Activated T-helper 1 cell treated with anti-CD3 and anti-CD28 coated beads, Interleukin-12 subunit alpha, Interleukin-12 subunit beta, Interleukin-2, Interleukin-4 antibody, amounts not matched to agents 30 ng/mL and 10 ng/mL and 1 ng/mL, durations not matched to agents 14 hours and 24 hours and 36 hours (primary cell): Measurements from ENCODE around the gene BDH2. TPM values are rescaled to one million over a fixed set of nuclear protein-coding genes. Genes with fewer than 3 reads are reported as not detected.

ENCODE experiments used
- DNase-seq: peaks from one replicate; pipeline ENCODE4 v3.0.0; 2021; ENCODE audit warnings: low spot score
- H3K27ac Mint-ChIP-seq: one replicate; pipeline ENCODE4 v1.8.0; 2021; ENCODE audit warnings: mild to moderate bottlenecking, mixed read lengths
- H3K27me3 Mint-ChIP-seq: one replicate; pipeline ENCODE4 v1.8.0; 2022; ENCODE audit warnings: mild to moderate bottlenecking, moderate library complexity, mixed read lengths; ENCODE audit not compliant: insufficient read depth
- H3K36me3 Mint-ChIP-seq: one replicate; pipeline ENCODE4 v1.8.0; 2021; ENCODE audit warnings: low read depth, mixed read lengths
- H3K4me1 Mint-ChIP-seq: one replicate; pipeline ENCODE4 v1.8.0; 2021; ENCODE audit warnings: low read depth, mixed read lengths
- H3K4me3 Mint-ChIP-seq: one replicate; pipeline ENCODE4 v1.8.0; 2021; ENCODE audit warnings: mild to moderate bottlenecking, moderate library complexity, mixed read lengths
- H3K9me3 Mint-ChIP-seq: one replicate; pipeline ENCODE4 v1.8.0; 2021; ENCODE audit warnings: mixed read lengths
- intact Hi-C: fragments of 100-400 bp; cut with micrococcal nuclease; formaldehyde crosslinking; loops from one replicate; pipeline ENCODE4 v1.15.1; 2024
- total RNA-seq: library from RNA; stranded (reverse); gene quantifications from 2 replicates; pipeline ENCODE4 v1.2.3, GENCODE V29; 2022

The BDH2 gene
- 9.1 and 11.0 TPM in 2 replicates for total RNA-seq

DNA sequence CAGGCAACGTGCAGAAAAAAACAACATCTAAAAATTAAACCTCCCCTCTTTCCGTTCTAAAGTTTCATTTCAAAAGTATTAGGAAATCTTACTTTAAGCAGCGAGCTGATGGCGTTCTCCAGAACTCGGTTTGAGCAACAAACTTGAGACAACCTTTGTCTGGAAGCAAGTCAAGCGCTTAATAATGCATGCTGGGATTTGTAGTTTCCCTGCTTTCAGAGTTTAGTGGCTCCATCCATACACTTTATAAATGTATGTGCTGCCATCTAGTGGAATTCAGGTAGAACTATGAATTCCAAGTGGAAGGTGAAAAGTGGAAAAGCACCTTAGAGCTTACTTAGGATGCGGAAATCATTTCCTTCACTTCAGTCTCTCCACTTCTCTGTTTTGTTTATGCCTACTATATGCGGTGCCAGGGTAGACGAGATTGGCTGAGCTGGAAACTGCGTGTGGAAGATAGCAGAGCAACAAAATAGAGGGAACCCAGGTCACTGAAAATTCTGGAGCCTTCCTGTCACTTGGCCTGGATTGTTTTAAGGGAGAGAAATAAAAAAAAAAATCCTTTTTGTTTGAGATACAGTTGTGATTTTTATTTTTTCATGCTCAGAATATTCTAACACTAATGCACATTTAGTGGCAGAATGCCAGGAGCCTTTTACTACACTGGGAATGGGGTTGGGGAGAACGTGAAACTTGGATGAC is at the start of gene BDH2:
Gene BDH2, minus strand, starts transcription at position 144 of the 702 bp plus-strand sequence. CDS start 3,580 bp downstream, outside the sequence.
- DNase-seq, result peak; percentile 41
- Mint-ChIP-seq H3K36me3 (peaks cover 4% of the 10 kb centered on the region), H3K4me1 (peaks cover 28% of the 10 kb centered on the region), H3K9me3 (no peaks in the 10 kb centered on the region), H3K4me3 (peak within 1 kb of the TSS; percentile 84), H3K27me3 (no peaks in the 10 kb centered on the region), H3K27ac (peak within 1 kb of the TSS; percentile 86)
- intact Hi-C loops, result loop anchor here (1.0 to 10.0 kb wide), 15 partner anchors 9 to 1675 kb away; partner anchors contain the start of genes CENPE, CISD2, SLC39A8 and SLC9B1

DNA sequence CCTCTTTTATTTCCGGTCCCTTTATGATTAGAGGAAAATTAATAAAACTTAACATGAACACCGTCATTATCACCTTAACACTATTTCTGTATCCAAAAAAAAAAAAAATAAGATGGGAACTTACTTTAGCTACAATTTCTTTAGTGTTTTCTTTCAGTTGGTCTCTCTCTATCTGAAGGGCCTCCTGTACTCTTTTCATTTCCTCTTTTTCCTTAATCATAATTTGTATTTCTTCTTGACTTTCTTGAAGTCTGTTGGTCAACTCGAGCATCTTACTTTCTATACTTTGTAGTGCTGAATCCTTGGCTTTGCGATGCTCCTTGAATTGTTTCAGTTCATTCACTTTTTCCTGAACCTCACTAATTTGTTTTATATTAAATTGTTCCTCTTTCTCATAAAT is 45.3 kb upstream of the BDH2 start:
- intact Hi-C loops, result no loop called here
- H3K27ac Mint-ChIP-seq, result no peak overlapping the region
- no peaks in the 10 kb centered on the region for H3K9me3 Mint-ChIP-seq
- H3K36me3 Mint-ChIP-seq, result peaks cover 64% of the 10 kb centered on the region
- H3K4me1 Mint-ChIP-seq, result peaks cover 1% of the 10 kb centered on the region
- H3K27me3 Mint-ChIP-seq, result no peaks in the 10 kb centered on the region
- DNase-seq, result no peak
- H3K4me3 Mint-ChIP-seq, result no peak overlapping the region

DNA sequence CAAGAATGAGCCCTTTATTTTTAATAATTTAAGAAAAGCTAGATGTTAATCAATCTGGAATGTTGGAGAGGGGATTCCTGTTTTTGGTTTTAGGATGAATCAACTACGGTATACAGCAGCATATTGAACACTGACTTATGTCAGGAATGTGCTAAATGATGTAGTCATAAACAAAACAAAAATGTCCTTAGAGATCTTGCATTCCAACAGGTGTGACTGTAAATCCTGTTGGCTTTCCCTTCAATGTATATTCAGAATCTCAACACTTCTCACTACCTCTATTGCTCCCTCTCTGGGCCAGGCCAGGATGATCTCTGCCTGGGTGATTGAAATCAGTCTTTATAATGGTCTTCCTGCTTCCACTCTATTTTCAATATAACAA is 37.8 kb upstream of the BDH2 start:
- peaks cover 20% of the 10 kb centered on the region for H3K4me1 Mint-ChIP-seq
- H3K4me3 Mint-ChIP-seq, result no peak overlapping the region
- peaks cover 51% of the 10 kb centered on the region for H3K36me3 Mint-ChIP-seq
- DNase-seq, result no peak
- no peaks in the 10 kb centered on the region for H3K9me3 Mint-ChIP-seq
- H3K27me3 Mint-ChIP-seq, result no peaks in the 10 kb centered on the region
- intact Hi-C loops, result no loop called here
- H3K27ac Mint-ChIP-seq, result no peak overlapping the region

- no peak for DNase-seq
- intact Hi-C loops, result no loop called here
- Mint-ChIP-seq H3K9me3 (no peaks in the 10 kb centered on the region), H3K27me3 (no peaks in the 10 kb centered on the region), H3K4me1 (peaks cover 20% of the 10 kb centered on the region), H3K36me3 (peaks cover 50% of the 10 kb centered on the region), H3K27ac (no peak overlapping the region), H3K4me3 (no peak overlapping the region)
Measured at GRCh38 chr4:103136671-103137445, 37.2 kb upstream of the BDH2 start.

DNA sequence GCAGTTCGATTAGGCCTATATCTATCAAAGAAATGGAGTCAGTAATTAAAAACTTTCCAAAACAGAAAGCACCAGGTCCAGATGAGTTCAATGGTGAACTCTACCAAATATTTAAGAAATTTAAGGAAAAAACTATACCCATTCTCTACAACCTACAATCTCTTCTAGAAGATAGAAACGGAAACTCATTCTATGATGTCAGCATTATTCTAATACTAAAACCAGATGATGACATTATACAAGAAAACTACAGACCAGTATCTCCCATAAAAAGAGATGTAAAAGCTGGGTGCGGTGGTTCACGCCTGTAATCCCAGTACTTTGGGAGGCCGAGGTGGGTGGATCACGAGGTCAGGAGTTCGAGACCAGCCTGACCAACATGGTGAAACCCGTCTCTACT is 29.5 kb upstream of the BDH2 start:
- H3K27ac Mint-ChIP-seq, result no peak overlapping the region

GRCh38 chr4:103126126-103126525 is 26.5 kb upstream of the BDH2 start:
- Mint-ChIP-seq H3K9me3 (peaks cover 20% of the 10 kb centered on the region), H3K4me1 (no peaks in the 10 kb centered on the region), H3K36me3 (peaks cover 68% of the 10 kb centered on the region), H3K4me3 (no peak overlapping the region), H3K27me3 (no peaks in the 10 kb centered on the region), H3K27ac (no peak overlapping the region)
- no peak for DNase-seq
- intact Hi-C loops, result no loop called here

More for the DNA sequence above, 29.5 kb upstream of the BDH2 start:
- H3K27me3 Mint-ChIP-seq, result no peaks in the 10 kb centered on the region
- H3K36me3 Mint-ChIP-seq, result peaks cover 70% of the 10 kb centered on the region
- H3K9me3 Mint-ChIP-seq, result peaks cover 20% of the 10 kb centered on the region
- DNase-seq, result no peak
- no peaks in the 10 kb centered on the region for H3K4me1 Mint-ChIP-seq
- intact Hi-C loops, result no loop called here
- H3K4me3 Mint-ChIP-seq, result no peak overlapping the region

GRCh38 chr4:103123114-103123513 is 23.5 kb upstream of the BDH2 start:
- H3K27ac Mint-ChIP-seq, result no peak overlapping the region
- H3K36me3 Mint-ChIP-seq, result peaks cover 53% of the 10 kb centered on the region
- H3K4me3 Mint-ChIP-seq, result no peak overlapping the region
- intact Hi-C loops, result no loop called here
- no peak for DNase-seq
- H3K9me3 Mint-ChIP-seq, result peaks cover 9% of the 10 kb centered on the region
- H3K4me1 Mint-ChIP-seq, result no peaks in the 10 kb centered on the region
- no peaks in the 10 kb centered on the region for H3K27me3 Mint-ChIP-seq

GRCh38 chr4:103118166-103118565 is 18.5 kb upstream of the BDH2 start:
- no peaks in the 10 kb centered on the region for H3K9me3 Mint-ChIP-seq
- no peak overlapping the region for H3K4me3 Mint-ChIP-seq
- H3K36me3 Mint-ChIP-seq, result peaks cover 20% of the 10 kb centered on the region
- intact Hi-C loops, result no loop called here
- H3K27ac Mint-ChIP-seq, result no peak overlapping the region
- no peaks in the 10 kb centered on the region for H3K4me1 Mint-ChIP-seq
- DNase-seq, result no peak
- no peaks in the 10 kb centered on the region for H3K27me3 Mint-ChIP-seq

- peaks cover 27% of the 10 kb centered on the region for H3K36me3 Mint-ChIP-seq
- no peak overlapping the region for H3K27ac Mint-ChIP-seq
- intact Hi-C loops, result no loop called here
- H3K27me3 Mint-ChIP-seq, result no peaks in the 10 kb centered on the region
- H3K9me3 Mint-ChIP-seq, result no peaks in the 10 kb centered on the region
- no peak for DNase-seq
- H3K4me1 Mint-ChIP-seq, result no peaks in the 10 kb centered on the region
- no peak overlapping the region for H3K4me3 Mint-ChIP-seq
Measured at GRCh38 chr4:103111598-103111997, 12.0 kb upstream of the BDH2 start.

GRCh38 chr4:103108542-103108941 is 8.9 kb upstream of the BDH2 start:
- no peaks in the 10 kb centered on the region for H3K9me3 Mint-ChIP-seq
- H3K27ac Mint-ChIP-seq, result no peak overlapping the region
- H3K4me3 Mint-ChIP-seq, result no peak overlapping the region
- DNase-seq, result no peak
- H3K36me3 Mint-ChIP-seq, result peaks cover 32% of the 10 kb centered on the region
- peaks cover 5% of the 10 kb centered on the region for H3K4me1 Mint-ChIP-seq
- no peaks in the 10 kb centered on the region for H3K27me3 Mint-ChIP-seq
- intact Hi-C loops, result no loop called here

GRCh38 chr4:103105558-103106356 is 6.1 kb upstream of the BDH2 start:
- no peak for DNase-seq
- Mint-ChIP-seq H3K27me3 (no peaks in the 10 kb centered on the region), H3K9me3 (no peaks in the 10 kb centered on the region), H3K36me3 (peaks cover 30% of the 10 kb centered on the region), H3K4me1 (peaks cover 5% of the 10 kb centered on the region), H3K4me3 (no peak overlapping the region), H3K27ac (no peak overlapping the region)
- intact Hi-C loops, result no loop called here

GRCh38 chr4:103104886-103105285 is 5.3 kb upstream of the BDH2 start:
- H3K27ac Mint-ChIP-seq, result no peak overlapping the region
- intact Hi-C loops, result no loop called here

DNA sequence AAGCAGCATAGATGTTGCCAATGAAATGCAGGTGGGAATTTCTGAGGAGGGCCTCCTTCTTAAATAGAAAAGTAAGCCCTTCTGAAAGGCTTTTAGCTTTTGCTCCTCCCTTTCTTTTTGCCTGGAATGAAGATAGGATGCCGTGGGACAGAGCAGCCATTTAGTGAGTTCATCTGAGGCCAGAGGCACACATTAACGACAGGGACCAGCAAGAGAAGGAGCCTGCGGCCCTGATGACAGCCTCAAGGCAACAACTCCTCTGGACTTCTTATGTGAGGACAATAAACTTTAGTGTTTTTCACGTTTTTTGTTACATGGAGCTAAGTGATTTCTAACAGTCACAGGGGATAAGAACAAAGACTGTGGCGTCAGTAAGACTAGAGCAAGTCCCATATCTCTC is 1.1 kb upstream of the BDH2 start:
- intact Hi-C loops, result no loop called here
- Mint-ChIP-seq H3K36me3 (peaks cover 6% of the 10 kb centered on the region), H3K27ac (no peak overlapping the region), H3K4me1 (peaks cover 28% of the 10 kb centered on the region), H3K9me3 (no peaks in the 10 kb centered on the region), H3K27me3 (no peaks in the 10 kb centered on the region), H3K4me3 (no peak overlapping the region)
- no peak for DNase-seq

More at GRCh38 chr4:103104886-103105285, 5.3 kb upstream of the BDH2 start:
- no peak for DNase-seq
- Mint-ChIP-seq H3K27me3 (no peaks in the 10 kb centered on the region), H3K36me3 (peaks cover 27% of the 10 kb centered on the region), H3K4me1 (peaks cover 8% of the 10 kb centered on the region), H3K9me3 (no peaks in the 10 kb centered on the region), H3K4me3 (no peak overlapping the region)
